Activated T-helper 2 cell treated with anti-CD3 and anti-CD28 coated beads, Interferon-gamma antibody, Interleukin-2, Interleukin-4, amounts not matched to agents 10 μg/mL and 5 μg/mL and 100 μg/mL, durations not matched to agents 14 hours and 24 hours and 36 hours (primary cell): Measurements from ENCODE around the gene CCDC91. TPM values are rescaled to one million over a fixed set of nuclear protein-coding genes. Genes with fewer than 3 reads are reported as not detected.
A peak's percentile ranks its signal among the peaks of the same experiment; 100 is the strongest.

Experiments
- DNase-seq: peaks from one replicate; pipeline ENCODE4 v3.0.0; 2021; ENCODE audit warnings: low spot score
- H3K27ac Mint-ChIP-seq: one replicate; pipeline ENCODE4 v1.8.0; 2021; ENCODE audit warnings: mixed read lengths
- H3K27me3 Mint-ChIP-seq: one replicate; pipeline ENCODE4 v1.8.0; 2021; ENCODE audit warnings: low read depth, mixed read lengths
- H3K36me3 Mint-ChIP-seq: one replicate; pipeline ENCODE4 v1.8.0; 2021; ENCODE audit warnings: low read depth, mixed read lengths
- H3K4me1 Mint-ChIP-seq: one replicate; pipeline ENCODE4 v1.8.0; 2021; ENCODE audit warnings: low read depth, mixed read lengths
- H3K4me3 Mint-ChIP-seq: one replicate; pipeline ENCODE4 v1.8.0; 2021; ENCODE audit warnings: low read depth, mild to moderate bottlenecking, moderate library complexity, mixed read lengths
- H3K9me3 Mint-ChIP-seq: one replicate; pipeline ENCODE4 v1.8.0; 2021; ENCODE audit warnings: mixed read lengths
- intact Hi-C: fragments of 100-400 bp; cut with micrococcal nuclease; formaldehyde crosslinking; loops from one replicate; pipeline ENCODE4 v1.15.1; 2023
- total RNA-seq: library from RNA; stranded (reverse); gene quantifications from 2 replicates; pipeline ENCODE4 v1.2.3, GENCODE V29; 2022

Gene CCDC91
- total RNA-seq, 1 donor from 2014 or later = 13.7 TPM

GRCh38 chr12:28552251-28552970, 362.2 kb downstream of the CCDC91 start:
- H3K36me3 Mint-ChIP-seq = no peaks in the 10 kb centered on the region
- H3K9me3 Mint-ChIP-seq = no peaks in the 10 kb centered on the region
- H3K4me3 Mint-ChIP-seq = no peak overlapping the region
- intact Hi-C loops = loop anchor here (1.0 to 2.0 kb wide), 4 partner anchors 9 to 730 kb away; no protein-coding TSS in a partner anchor
- H3K27ac Mint-ChIP-seq = peak overlapping the region; percentile 26
- peaks cover 6% of the 10 kb centered on the region for H3K4me1 Mint-ChIP-seq
- DNase-seq = no peak
- peaks cover 1% of the 10 kb centered on the region for H3K27me3 Mint-ChIP-seq

DNA sequence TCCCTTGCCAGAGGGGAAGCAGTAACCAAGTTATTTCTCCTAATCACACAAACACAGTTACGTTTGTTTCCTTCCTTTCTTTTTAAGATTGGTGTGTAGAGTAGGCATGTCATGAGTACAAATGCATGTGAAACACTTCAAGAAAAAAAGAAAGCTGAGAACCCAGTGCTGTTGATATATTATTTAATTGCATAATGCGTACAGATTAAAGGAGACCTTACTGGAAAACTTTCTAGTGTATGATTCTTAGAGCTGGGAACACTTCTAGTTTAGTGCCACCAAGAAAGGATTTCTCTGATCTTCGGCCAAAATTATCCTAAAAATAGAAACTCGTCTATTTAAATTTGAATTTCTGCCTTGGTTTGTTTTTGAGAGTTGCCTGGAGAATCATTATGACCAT, 365.5 kb downstream of the CCDC91 start:
- no peaks in the 10 kb centered on the region for H3K36me3 Mint-ChIP-seq
- H3K4me1 Mint-ChIP-seq = peaks cover 6% of the 10 kb centered on the region
- no peak for DNase-seq
- H3K27me3 Mint-ChIP-seq = no peaks in the 10 kb centered on the region
- no peak overlapping the region for H3K4me3 Mint-ChIP-seq
- intact Hi-C loops = no loop called here
- no peak overlapping the region for H3K27ac Mint-ChIP-seq
- H3K9me3 Mint-ChIP-seq = no peaks in the 10 kb centered on the region

- H3K4me3 Mint-ChIP-seq = no peak overlapping the region
- intact Hi-C loops = no loop called here
- no peaks in the 10 kb centered on the region for H3K36me3 Mint-ChIP-seq
- no peaks in the 10 kb centered on the region for H3K27me3 Mint-ChIP-seq
- no peaks in the 10 kb centered on the region for H3K9me3 Mint-ChIP-seq
- no peak overlapping the region for H3K27ac Mint-ChIP-seq
- DNase-seq = no peak
- no peaks in the 10 kb centered on the region for H3K4me1 Mint-ChIP-seq
Measured at GRCh38 chr12:28558250-28558649, 368.0 kb downstream of the CCDC91 start.

DNA sequence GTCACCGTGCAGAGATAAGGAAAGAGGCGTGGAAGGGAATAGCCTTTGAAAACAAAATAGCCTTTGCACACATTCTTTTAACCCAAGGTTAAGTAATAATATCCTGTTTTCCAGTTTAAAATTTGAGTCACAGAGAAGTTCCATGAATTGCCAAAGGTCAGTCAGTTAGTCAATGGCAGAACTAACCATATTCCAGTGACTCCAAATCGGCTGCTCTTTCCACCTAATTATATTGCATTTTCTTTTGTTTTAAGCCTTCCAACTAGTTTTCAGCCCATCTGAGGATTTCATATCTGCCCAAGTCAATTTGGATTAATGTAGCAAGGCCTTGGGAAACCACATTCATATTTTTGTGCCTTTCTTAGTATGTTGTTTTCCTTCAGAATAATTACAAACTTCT, 373.0 kb downstream of the CCDC91 start:
- no peaks in the 10 kb centered on the region for H3K27me3 Mint-ChIP-seq
- no peak for DNase-seq
- intact Hi-C loops = no loop called here
- H3K9me3 Mint-ChIP-seq = no peaks in the 10 kb centered on the region
- no peak overlapping the region for H3K4me3 Mint-ChIP-seq
- H3K36me3 Mint-ChIP-seq = no peaks in the 10 kb centered on the region
- H3K4me1 Mint-ChIP-seq = no peaks in the 10 kb centered on the region
- H3K27ac Mint-ChIP-seq = no peak overlapping the region

DNA sequence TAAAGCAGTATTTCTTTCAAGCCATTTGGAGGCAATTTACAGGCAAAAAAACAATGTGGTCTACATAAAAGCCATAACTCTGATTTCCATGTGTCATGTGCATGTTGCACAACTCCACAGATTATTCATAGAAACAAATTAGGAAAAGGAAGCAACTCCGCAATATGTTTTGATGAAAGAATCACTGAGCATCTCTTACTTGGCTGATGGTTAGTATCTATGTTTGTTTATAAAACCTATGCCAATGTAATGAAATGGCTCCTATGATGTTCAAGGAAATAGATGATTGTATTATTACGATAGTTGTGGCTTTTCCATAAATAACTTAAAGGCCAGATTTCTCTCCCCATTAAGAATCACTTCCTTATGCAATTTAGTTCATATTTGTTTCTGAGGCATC, 373.7 kb downstream of the CCDC91 start:
- intact Hi-C loops = no loop called here
- H3K27ac Mint-ChIP-seq = no peak overlapping the region
- no peaks in the 10 kb centered on the region for H3K9me3 Mint-ChIP-seq
- no peak for DNase-seq
- H3K4me1 Mint-ChIP-seq = no peaks in the 10 kb centered on the region
- H3K36me3 Mint-ChIP-seq = no peaks in the 10 kb centered on the region
- no peak overlapping the region for H3K4me3 Mint-ChIP-seq
- H3K27me3 Mint-ChIP-seq = no peaks in the 10 kb centered on the region

DNA sequence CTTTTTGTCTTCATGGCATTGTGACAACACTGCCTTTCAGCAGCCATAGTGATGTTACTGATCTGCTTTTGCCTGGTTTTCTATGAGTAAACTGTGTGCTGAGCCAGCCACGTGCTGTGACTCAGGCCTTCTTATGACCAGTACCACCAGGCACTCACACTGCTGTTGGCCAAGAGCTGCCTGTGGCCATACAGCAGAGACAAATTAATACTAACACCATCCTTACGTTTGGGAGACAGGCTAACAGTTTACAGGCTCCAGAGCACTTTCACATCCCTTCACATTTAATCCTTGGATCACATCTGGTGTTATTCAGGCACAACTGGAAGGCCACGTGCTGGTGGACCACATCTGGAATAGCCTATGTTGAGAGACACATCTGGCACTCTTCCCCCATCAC, 377.9 kb downstream of the CCDC91 start:
- H3K4me3 Mint-ChIP-seq = no peak overlapping the region

DNA sequence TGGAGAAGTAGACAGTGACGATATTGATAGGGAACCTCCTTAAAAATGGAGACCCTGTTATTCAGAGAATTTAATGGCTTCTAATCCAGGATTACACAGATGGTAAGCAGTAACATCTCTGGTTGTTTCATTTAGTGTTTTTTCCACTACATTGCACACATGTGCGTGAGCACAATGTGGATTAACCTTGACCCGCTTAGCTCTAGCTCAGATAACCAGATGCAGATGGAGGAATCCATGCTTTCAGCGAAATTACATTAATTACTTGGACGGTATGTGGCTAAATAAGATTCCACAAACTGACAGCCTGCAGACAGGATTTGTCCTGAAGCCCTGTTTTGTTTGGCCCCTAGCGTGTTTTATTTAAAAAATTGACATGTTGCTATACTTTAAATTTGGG, 378.4 kb downstream of the CCDC91 start:
- H3K36me3 Mint-ChIP-seq = no peaks in the 10 kb centered on the region
- no peaks in the 10 kb centered on the region for H3K27me3 Mint-ChIP-seq
- DNase-seq = no peak
- H3K27ac Mint-ChIP-seq = no peak overlapping the region
- intact Hi-C loops = no loop called here
- H3K9me3 Mint-ChIP-seq = no peaks in the 10 kb centered on the region
- no peak overlapping the region for H3K4me3 Mint-ChIP-seq
- H3K4me1 Mint-ChIP-seq = peaks cover 1% of the 10 kb centered on the region

More for the DNA sequence above, 377.9 kb downstream of the CCDC91 start:
- no peak overlapping the region for H3K27ac Mint-ChIP-seq
- peaks cover 1% of the 10 kb centered on the region for H3K4me1 Mint-ChIP-seq
- H3K36me3 Mint-ChIP-seq = no peaks in the 10 kb centered on the region
- no peaks in the 10 kb centered on the region for H3K27me3 Mint-ChIP-seq
- intact Hi-C loops = no loop called here
- DNase-seq = no peak
- no peaks in the 10 kb centered on the region for H3K9me3 Mint-ChIP-seq

- Mint-ChIP-seq H3K9me3 (peaks cover 5% of the 10 kb centered on the region), H3K27ac (no peak overlapping the region), H3K4me3 (no peak overlapping the region), H3K36me3 (no peaks in the 10 kb centered on the region), H3K4me1 (peaks cover 1% of the 10 kb centered on the region), H3K27me3 (no peaks in the 10 kb centered on the region)
- intact Hi-C loops = no loop called here
- no peak for DNase-seq
Measured at GRCh38 chr12:28569698-28570411, 379.6 kb downstream of the CCDC91 start.

DNA sequence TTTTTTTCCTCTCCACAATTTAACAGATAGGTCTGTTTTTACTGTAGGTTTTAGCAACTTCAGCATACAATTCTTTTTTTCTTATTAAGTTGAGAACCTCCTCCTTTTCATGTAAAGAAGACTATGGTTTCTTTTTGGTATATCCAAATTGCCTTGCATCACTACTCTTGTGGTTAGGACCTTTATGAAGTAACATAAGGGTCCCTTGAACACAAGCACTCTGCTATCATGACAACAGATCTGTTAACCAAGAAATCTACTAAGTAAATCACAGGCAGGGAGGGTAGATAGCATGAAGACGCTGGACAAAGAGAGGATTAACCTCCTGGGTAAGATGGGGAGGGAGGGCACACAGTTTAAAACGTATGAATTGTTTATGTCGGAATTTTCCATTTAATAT, 380.6 kb downstream of the CCDC91 start:
- Mint-ChIP-seq H3K9me3 (peaks cover 5% of the 10 kb centered on the region), H3K27ac (no peak overlapping the region)

GRCh38 chr12:28574746-28575592, 384.7 kb downstream of the CCDC91 start:
- intact Hi-C loops = no loop called here
- Mint-ChIP-seq H3K36me3 (no peaks in the 10 kb centered on the region), H3K9me3 (peaks cover 5% of the 10 kb centered on the region), H3K4me1 (peaks cover 1% of the 10 kb centered on the region), H3K4me3 (no peak overlapping the region), H3K27me3 (no peaks in the 10 kb centered on the region), H3K27ac (no peak overlapping the region)
- DNase-seq = no peak

More for the DNA sequence above, 380.6 kb downstream of the CCDC91 start:
- DNase-seq = no peak
- Mint-ChIP-seq H3K4me1 (peaks cover 1% of the 10 kb centered on the region), H3K27me3 (no peaks in the 10 kb centered on the region), H3K36me3 (no peaks in the 10 kb centered on the region), H3K4me3 (no peak overlapping the region)
- intact Hi-C loops = no loop called here

DNA sequence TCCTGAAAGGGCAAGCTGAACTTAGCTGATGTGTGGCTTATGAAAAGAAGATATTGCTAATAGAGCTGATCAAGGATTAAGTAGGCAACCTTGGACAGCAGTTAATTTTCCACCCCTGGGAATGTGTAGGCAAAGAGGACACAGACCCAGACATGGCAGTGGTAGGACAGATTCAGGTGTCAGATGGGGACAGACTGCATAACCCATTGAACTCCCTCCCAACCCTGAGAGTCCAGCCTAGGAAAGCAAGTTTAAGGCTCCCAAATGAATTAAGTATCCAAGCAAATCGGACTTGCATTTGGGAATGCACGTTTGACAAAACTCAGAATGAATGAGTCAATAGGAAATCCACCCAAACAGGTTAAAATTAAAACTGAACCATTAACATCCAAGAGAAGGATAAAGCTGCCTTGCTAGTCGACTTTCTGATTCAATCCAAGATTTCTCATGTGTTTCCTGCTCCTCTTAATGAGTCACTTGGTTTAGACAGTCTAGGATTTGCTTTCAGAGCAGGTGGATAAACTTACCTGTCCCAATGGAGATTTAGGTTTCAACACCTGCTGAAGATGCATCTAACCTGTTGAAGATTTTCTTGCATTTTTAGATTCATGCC, 385.4 kb downstream of the CCDC91 start:
- no peak for DNase-seq
- Mint-ChIP-seq H3K27me3 (no peaks in the 10 kb centered on the region), H3K27ac (no peak overlapping the region), H3K9me3 (peaks cover 5% of the 10 kb centered on the region), H3K4me1 (no peaks in the 10 kb centered on the region), H3K4me3 (no peak overlapping the region), H3K36me3 (no peaks in the 10 kb centered on the region)
- intact Hi-C loops = no loop called here

GRCh38 chr12:28578361-28578760, 388.1 kb downstream of the CCDC91 start:
- H3K9me3 Mint-ChIP-seq = peaks cover 5% of the 10 kb centered on the region
- no peaks in the 10 kb centered on the region for H3K4me1 Mint-ChIP-seq
- DNase-seq = no peak
- no peak overlapping the region for H3K27ac Mint-ChIP-seq
- H3K4me3 Mint-ChIP-seq = no peak overlapping the region
- intact Hi-C loops = no loop called here
- H3K36me3 Mint-ChIP-seq = no peaks in the 10 kb centered on the region
- no peaks in the 10 kb centered on the region for H3K27me3 Mint-ChIP-seq
